Thyroid gland (tissue), 4 donors: ENCODE data around the gene SPEF2. TPM values are rescaled to one million over a fixed set of nuclear protein-coding genes. Genes with fewer than 3 reads are reported as not detected.
"Not testable (repeated sequence)": the region's sequence is repeated elsewhere in the genome, so short reads cannot be mapped to it uniquely, and the experiment has no call there.

ENCODE experiments used
- DNase-seq, 2 donors: peaks; one replicate each; pipeline ENCODE4 v3.0.0-alpha.2; 2019
- H3K27ac ChIP-seq, 3 donors: fragments of 200-600 bp; sonication (generic); 1 replicate in 2 of 3; 2 replicates in 1 of 3; pipeline ENCODE4 v1.5.1; 2016 to 2019; ENCODE audit warnings: mild to moderate bottlenecking in 1 of 3, moderate library complexity in 1 of 3
- H3K27me3 ChIP-seq: fragments of 200-600 bp; sonication (generic); one replicate; pipeline ENCODE4 v1.5.1; 2019
- H3K36me3 ChIP-seq, 2 donors: fragments of 200-600 bp; sonication (generic); one replicate each; pipeline ENCODE4 v1.5.1; 2016 to 2019
- H3K4me1 ChIP-seq, 2 donors: fragments of 200-600 bp; sonication (generic); one replicate each; pipeline ENCODE4 v1.5.1; 2017 to 2019
- H3K4me3 ChIP-seq, 3 donors: fragments of 200-600 bp; sonication (generic); replicated peaks in 1 of 3; 1 replicate in 2 of 3; 2 replicates in 1 of 3; pipeline ENCODE4 v1.5.1; 2016; ENCODE audit warnings: mild to moderate bottlenecking in 1 of 3
- H3K9me3 ChIP-seq: fragments of 200-600 bp; sonication (generic); one replicate; pipeline ENCODE4 v1.5.1; 2017
- POLR2A ChIP-seq, 2 donors: fragments of 450-650 bp; IDR thresholded peaks; one replicate each; pipeline ENCODE4 v1.6.1; 2017; ENCODE audit warnings: antibody characterized with exemption in 2 of 2, mild to moderate bottlenecking in 2 of 2, moderate library complexity in 1 of 2
- WGBS, 2 donors: methylation state at CpG; one replicate each; pipeline ENCODE4 v1.1.5; 2017; 5-methylcytosine and 5-hydroxymethylcytosine counted together
- intact Hi-C: fragments of 100-400 bp; cut with DNase I; formaldehyde crosslinking; loops from one replicate; pipeline ENCODE4 v1.15.1; 2023
- total RNA-seq, 4 donors: library from RNA; depleted of rRNA; stranded (reverse); fragments of >200 nt; gene quantifications; one replicate each; pipeline ENCODE4 v1.2.3, GENCODE V29; 2016
- TF ChIP-seq, protein P1 (sequence below), 6 experiments: fragments of 200-600 bp in 3 of 6; fragments of 450-650 bp in 3 of 6; sonication (generic) in 3 of 6; IDR thresholded peaks; one replicate each; pipeline ENCODE4 v1.5.1; 2016 to 2019; ENCODE audit warnings: antibody characterized with exemption in 6 of 6, mild to moderate bottlenecking in 2 of 6, inconsistent platforms in 1 of 6, moderate library complexity in 1 of 6

Gene SPEF2
- total RNA-seq, 4 donors from 2014 or later = 17.7 to 39.5 (median 21.5) TPM

GRCh38 chr5:35664584-35664983, 46.9 kb downstream of the SPEF2 start:
- H3K9me3 ChIP-seq = no peaks in the 10 kb centered on the region
- intact Hi-C loops = no loop called here
- TF ChIP-seq, protein P1, sequence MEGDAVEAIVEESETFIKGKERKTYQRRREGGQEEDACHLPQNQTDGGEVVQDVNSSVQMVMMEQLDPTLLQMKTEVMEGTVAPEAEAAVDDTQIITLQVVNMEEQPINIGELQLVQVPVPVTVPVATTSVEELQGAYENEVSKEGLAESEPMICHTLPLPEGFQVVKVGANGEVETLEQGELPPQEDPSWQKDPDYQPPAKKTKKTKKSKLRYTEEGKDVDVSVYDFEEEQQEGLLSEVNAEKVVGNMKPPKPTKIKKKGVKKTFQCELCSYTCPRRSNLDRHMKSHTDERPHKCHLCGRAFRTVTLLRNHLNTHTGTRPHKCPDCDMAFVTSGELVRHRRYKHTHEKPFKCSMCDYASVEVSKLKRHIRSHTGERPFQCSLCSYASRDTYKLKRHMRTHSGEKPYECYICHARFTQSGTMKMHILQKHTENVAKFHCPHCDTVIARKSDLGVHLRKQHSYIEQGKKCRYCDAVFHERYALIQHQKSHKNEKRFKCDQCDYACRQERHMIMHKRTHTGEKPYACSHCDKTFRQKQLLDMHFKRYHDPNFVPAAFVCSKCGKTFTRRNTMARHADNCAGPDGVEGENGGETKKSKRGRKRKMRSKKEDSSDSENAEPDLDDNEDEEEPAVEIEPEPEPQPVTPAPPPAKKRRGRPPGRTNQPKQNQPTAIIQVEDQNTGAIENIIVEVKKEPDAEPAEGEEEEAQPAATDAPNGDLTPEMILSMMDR (IDR thresholded peaks at IDR 0.05) = no peak
- TF ChIP-seq POLR2A (IDR thresholded peaks at IDR 0.05) = no peak
- H3K4me1 ChIP-seq = no peaks in the 10 kb centered on the region
- WGBS, 2 donors = 80 to 82% methylated on average over 4 of the region's 4 CpGs
- no peaks in the 10 kb centered on the region for H3K27me3 ChIP-seq
- no peak overlapping the region for H3K4me3 ChIP-seq
- peaks cover 0 to 3% of the 10 kb centered on the region in 2 donors for H3K36me3 ChIP-seq
- H3K27ac ChIP-seq = no peak overlapping the region
- DNase-seq = no peak

DNA sequence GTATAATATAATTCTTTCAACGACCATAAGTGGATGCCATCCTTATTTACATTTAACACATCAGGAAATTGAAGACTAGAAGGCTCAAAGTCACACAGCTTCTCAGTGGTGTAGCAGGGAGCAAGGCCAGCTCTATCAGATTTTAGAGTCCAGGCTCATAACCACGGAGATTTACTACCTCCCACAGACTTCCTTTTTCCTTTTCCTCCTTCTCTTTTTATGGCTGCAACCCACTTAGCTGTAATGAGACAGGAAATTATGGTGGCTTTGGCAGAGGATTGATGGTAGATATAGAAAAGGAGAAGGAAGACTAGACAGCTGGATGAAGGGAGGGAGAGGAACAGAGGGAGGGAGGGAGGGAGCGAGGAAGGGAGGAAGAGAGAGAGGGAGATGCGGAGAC, 47.4 kb downstream of the SPEF2 start:
- 65 to 74% methylated on average over 4 of the region's 4 CpGs for WGBS, 2 donors
- no peak overlapping the region for H3K27ac ChIP-seq
- H3K9me3 ChIP-seq = no peaks in the 10 kb centered on the region

GRCh38 chr5:35668319-35668718, 50.7 kb downstream of the SPEF2 start:
- H3K27me3 ChIP-seq = no peaks in the 10 kb centered on the region
- TF ChIP-seq, protein P1 (IDR thresholded peaks at IDR 0.05) = no peak
- TF ChIP-seq POLR2A (IDR thresholded peaks at IDR 0.05) = no peak
- no peak overlapping the region for H3K4me3 ChIP-seq
- H3K4me1 ChIP-seq = no peaks in the 10 kb centered on the region
- WGBS, 2 donors = 92 to 95% methylated on average over 2 of the region's 2 CpGs
- H3K9me3 ChIP-seq = no peaks in the 10 kb centered on the region
- DNase-seq = no peak
- peaks cover 0 to 3% of the 10 kb centered on the region in 2 donors for H3K36me3 ChIP-seq
- intact Hi-C loops = no loop called here
- H3K27ac ChIP-seq = no peak overlapping the region

More for the DNA sequence above, 47.4 kb downstream of the SPEF2 start:
- Histone ChIP-seq H3K36me3 (peaks cover 0 to 3% of the 10 kb centered on the region in 2 donors), H3K4me1 (no peaks in the 10 kb centered on the region), H3K27me3 (no peaks in the 10 kb centered on the region), H3K4me3 (no peak overlapping the region)
- DNase-seq = no peak
- no peak for TF ChIP-seq POLR2A (IDR thresholded peaks at IDR 0.05)
- TF ChIP-seq, protein P1 (IDR thresholded peaks at IDR 0.05) = no peak
- intact Hi-C loops = no loop called here

DNA sequence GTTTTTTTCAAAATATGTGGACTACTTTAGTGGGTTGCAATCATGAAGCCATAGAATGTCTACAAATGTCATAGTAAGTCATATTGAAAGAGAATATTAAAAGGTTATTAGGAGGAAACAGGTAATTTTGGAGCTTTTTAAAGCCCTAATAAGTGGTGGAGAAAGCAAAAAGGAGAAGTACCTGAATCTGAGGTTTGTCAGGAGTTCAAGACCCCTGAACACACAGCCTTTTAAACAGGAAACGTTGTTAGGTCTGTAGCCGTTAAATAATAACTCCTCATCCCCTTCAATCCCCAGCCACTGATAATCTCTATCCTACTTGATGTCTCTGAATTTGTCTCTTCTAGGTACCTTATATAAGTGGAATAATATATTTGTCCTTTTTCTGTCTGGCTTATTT, 51.1 kb downstream of the SPEF2 start:
- Histone ChIP-seq H3K4me3 (no peak overlapping the region), H3K4me1 (no peaks in the 10 kb centered on the region), H3K36me3 (peaks cover 0 to 3% of the 10 kb centered on the region in 2 donors), H3K27me3 (no peaks in the 10 kb centered on the region), H3K27ac (no peak overlapping the region), H3K9me3 (no peaks in the 10 kb centered on the region)
- TF ChIP-seq, protein P1 (IDR thresholded peaks at IDR 0.05) = no peak
- TF ChIP-seq POLR2A (IDR thresholded peaks at IDR 0.05) = no peak
- intact Hi-C loops = no loop called here
- 90 to 91% methylated on average over 2 of the region's 2 CpGs for WGBS, 2 donors
- no peak for DNase-seq

- DNase-seq = no peak
- no peaks in the 10 kb centered on the region for H3K9me3 ChIP-seq
- no peaks in the 10 kb centered on the region for H3K4me1 ChIP-seq
- no peak overlapping the region for H3K27ac ChIP-seq
- TF ChIP-seq POLR2A (IDR thresholded peaks at IDR 0.05) = no peak
- TF ChIP-seq, protein P1 (IDR thresholded peaks at IDR 0.05) = no peak
- H3K36me3 ChIP-seq = peaks cover 0 to 3% of the 10 kb centered on the region in 2 donors
- intact Hi-C loops = no loop called here
- WGBS, 2 donors = 89 to 90% methylated on average over 5 of the region's 5 CpGs
- H3K4me3 ChIP-seq = no peak overlapping the region
- no peaks in the 10 kb centered on the region for H3K27me3 ChIP-seq
Measured at GRCh38 chr5:35671541-35672295, 54.1 kb downstream of the SPEF2 start.

DNA sequence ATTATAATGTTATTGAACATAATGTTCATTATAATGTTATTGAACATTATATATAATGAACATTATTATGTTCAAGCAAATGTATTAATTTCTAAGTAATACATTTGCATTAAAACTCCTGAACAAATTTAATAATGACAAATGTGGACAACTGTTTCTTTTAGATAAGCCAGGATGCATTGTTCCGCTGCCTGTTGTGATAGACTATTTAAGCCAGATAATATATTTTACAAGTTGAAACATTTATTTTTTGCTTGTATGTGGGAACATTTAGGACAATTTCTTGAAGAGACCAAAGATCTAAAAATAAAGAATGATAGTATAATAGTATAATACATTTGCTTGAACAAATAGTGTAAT, 54.6 kb downstream of the SPEF2 start:
- H3K4me1 ChIP-seq, H3K9me3 ChIP-seq, H3K4me3 ChIP-seq, H3K27me3 ChIP-seq, intact Hi-C loops, DNase-seq, H3K27ac ChIP-seq, H3K36me3 ChIP-seq: not testable (repeated sequence)
- 89 to 96% methylated on average over 1 of the region's 1 CpG for WGBS, 2 donors
